ENCODE data around the gene NNMT.

NNMT gene

DNA sequence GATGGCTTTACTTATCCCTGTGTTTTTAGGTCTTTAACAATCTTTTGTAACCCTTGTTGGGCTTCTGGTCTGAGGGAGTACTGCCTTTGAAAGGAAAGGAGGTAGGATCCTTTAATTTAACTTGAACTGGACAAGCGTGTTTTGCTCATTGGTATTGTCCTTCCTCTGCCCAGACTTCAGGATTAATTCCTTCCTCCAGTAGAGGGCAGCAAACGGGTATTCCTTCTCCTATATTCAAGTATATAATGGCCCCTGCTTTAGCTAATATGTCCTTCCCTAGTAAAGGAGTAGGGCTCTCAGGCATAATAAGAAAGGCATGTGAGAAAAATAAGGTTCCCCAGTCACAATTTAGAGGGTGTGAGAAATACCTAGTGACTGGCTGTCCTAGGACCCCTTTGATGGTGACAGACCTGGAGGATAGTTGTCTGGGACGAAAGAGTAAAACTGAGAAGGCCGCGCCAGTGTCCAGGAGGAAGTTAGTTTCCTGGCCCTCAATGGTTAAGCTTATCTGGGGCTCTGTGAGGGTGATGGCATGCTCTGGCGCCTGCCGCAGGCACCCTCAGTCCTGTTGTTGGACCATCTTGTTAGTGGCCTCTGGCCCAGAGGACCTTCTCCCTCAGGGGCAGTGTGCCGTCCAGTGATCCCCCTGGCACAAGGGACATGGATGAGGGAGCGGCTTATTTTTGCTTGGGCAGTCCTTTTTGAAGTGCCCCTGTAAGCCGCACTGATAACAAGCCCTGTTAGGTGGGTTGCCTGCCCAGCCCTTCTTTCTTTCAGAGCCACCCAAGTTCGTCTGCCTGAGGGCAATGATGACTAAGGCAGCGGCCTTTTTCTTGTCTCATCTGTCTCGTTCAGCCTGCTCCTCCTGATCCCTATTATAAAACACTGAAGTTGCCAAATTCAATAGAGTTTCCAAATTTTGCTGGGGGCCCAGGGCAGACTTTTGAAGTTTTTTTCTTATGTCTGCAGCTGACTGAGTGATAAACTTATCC, 52.3 kb downstream of the NNMT start:
- peak; percentile 9 for DNase-seq (ENCODE audit: low read depth)

- DNase-seq (ENCODE audit: low read depth) = no peak
Measured at GRCh38 chr11:114350022-114350421, 53.8 kb downstream of the NNMT start.

GRCh38 chr11:114353443-114353842, 57.2 kb downstream of the NNMT start:
- no peak for DNase-seq (ENCODE audit: low read depth)

DNA sequence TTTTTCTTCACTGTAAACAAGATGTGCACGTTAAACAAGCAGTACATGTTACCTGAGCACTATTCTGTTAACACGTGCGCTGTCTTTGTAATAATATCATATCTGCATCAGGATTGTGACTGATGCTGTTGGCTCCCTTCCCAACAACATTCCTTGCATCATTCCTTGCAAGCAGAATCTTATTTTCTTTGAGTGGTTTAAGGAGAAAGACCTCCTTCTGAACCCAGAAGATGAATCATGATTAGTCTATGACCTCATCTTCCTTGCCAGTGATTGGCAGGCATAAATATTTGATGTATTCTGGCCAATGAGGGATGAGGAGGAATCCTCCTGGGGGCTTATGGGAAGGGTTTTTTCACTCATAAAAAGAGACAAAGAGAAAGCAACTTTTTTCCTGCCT, 57.9 kb downstream of the NNMT start:
- DNase-seq (ENCODE audit: low read depth) = no peak

DNA sequence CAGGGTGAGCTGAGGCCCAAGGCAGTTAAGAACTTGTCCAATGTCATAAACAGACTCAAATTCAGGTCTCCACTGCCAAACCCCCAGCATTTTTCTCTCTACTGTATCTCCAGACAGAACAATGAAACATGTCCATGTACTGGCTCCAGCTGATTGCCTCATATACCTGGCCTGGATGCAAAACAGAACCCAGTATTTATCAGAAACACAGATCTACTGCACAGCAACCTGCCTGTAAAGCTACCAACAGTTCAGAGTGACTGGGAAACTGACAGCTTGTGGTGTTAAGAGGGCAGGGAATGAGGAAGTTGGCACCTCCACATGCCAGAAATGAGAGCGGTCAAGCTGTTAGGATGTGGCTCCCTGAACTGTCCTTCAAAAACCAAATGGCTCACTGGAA, 62.5 kb downstream of the NNMT start:
- no peak for DNase-seq (ENCODE audit: low read depth)

- DNase-seq (ENCODE audit: low read depth) = no peak
Measured at GRCh38 chr11:114359342-114359741, 63.1 kb downstream of the NNMT start.

DNA sequence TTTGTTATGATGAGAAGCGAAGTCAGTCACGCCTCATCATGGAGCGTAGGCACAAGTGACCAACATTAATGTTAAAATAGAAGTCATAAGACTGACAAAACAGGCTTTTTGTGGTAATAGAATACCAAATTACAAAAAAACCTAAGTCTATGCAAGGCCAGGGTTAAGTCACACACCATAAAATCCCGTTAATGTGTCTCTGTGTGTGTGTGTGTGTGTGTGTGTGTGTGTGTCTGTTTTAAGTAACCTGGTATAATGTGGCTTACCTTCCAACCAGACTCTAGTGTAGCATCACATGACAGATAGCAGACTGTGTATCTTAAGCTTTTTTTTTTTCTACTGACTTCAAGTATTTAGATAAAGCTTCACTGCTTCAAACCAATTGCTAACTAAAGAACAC, 66.1 kb downstream of the NNMT start:
- no peak for DNase-seq (ENCODE audit: low read depth)

DNA sequence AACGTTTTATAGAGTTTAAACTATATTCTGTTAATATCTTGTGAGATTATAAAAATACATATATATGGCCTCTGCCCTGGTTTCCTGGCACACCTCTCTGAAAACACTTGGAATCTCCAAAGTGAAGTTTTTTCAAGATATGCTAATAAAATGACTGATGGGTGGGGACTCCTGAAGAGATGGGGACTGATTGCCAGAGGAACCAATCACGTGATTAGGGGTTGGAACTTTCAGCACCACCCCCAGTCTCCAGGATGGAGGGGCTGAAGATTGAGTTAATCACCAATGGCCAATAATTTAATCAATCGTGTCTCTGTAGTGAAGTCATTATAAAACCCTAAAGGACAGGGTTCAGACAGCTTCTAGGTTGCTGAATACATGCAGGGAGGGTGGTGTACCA, 66.8 kb downstream of the NNMT start:
- no peak for DNase-seq (ENCODE audit: low read depth)
